Activated CD4-positive, alpha-beta T cell treated with anti-CD3 and anti-CD28 coated beads, Interleukin-2, amount 10 ng/mL, durations not matched to agents 7 days and 5 days (primary cell): ENCODE results near the gene HEBP1. TPM values are rescaled to one million over a fixed set of nuclear protein-coding genes. Genes with fewer than 3 reads are reported as not detected.

Experiments
- CTCF ChIA-PET: fragments of 350-600 bp; sonication (Branson Sonifier 250); formaldehyde crosslinking; loops from one replicate; lab custom pipeline; 2021; ENCODE audit warnings: antibody characterized with exemption; lab: Charles Lee
- POLR2A ChIA-PET: fragments of 350-600 bp; sonication (Branson Sonifier 250); formaldehyde crosslinking; loops from one replicate; lab custom pipeline; 2021; ENCODE audit warnings: antibody characterized with exemption; lab: Charles Lee
- DNase-seq: peaks from one replicate; pipeline ENCODE4 v3.0.0-alpha.2; 2020
- H3K27ac Mint-ChIP-seq: one replicate; pipeline ENCODE4 v1.8.0; 2021; ENCODE audit warnings: mild to moderate bottlenecking, moderate library complexity, mixed read lengths
- H3K27me3 Mint-ChIP-seq: one replicate; pipeline ENCODE4 v1.8.0; 2021; ENCODE audit warnings: mixed read lengths
- H3K36me3 Mint-ChIP-seq: one replicate; pipeline ENCODE4 v1.8.0; 2021; ENCODE audit warnings: low read depth, mixed read lengths
- H3K4me1 Mint-ChIP-seq: one replicate; pipeline ENCODE4 v1.8.0; 2021; ENCODE audit warnings: mixed read lengths
- H3K4me3 Mint-ChIP-seq: one replicate; pipeline ENCODE4 v1.8.0; 2021; ENCODE audit warnings: mild to moderate bottlenecking, moderate library complexity, mixed read lengths
- H3K9me3 Mint-ChIP-seq: one replicate; pipeline ENCODE4 v1.8.0; 2021; ENCODE audit warnings: mixed read lengths
- total RNA-seq, 2 experiments: library from RNA; stranded (reverse); gene quantifications; one replicate each; pipeline ENCODE4 v1.2.3, GENCODE V29; 2021

Gene HEBP1
- total RNA-seq, result 10 to 100 TPM; 19.6 to 21.2 TPM

GRCh38 chr12:12999959-13000615 is at the start of gene HEBP1:
TSS of gene HEBP1 (minus strand) at chr12:13000265. CDS start at chr12:13000114, 151 bp downstream.
- no peaks in the 10 kb centered on the region for H3K9me3 Mint-ChIP-seq
- POLR2A ChIA-PET, result no interaction called here
- peaks cover 31% of the 10 kb centered on the region for H3K27me3 Mint-ChIP-seq
- no peaks in the 10 kb centered on the region for H3K36me3 Mint-ChIP-seq
- CTCF ChIA-PET, result interaction anchor here (1.4 kb wide), 1 partner anchor 19 kb away, joined by 3 read pairs; no protein-coding TSS in a partner anchor
- peak; percentile 95 for DNase-seq
- H3K27ac Mint-ChIP-seq, result peak within 1 kb of the TSS; percentile 94
- H3K4me3 Mint-ChIP-seq, result peak within 1 kb of the TSS; percentile 81
- H3K4me1 Mint-ChIP-seq, result peaks cover 29% of the 10 kb centered on the region

- POLR2A ChIA-PET, result no interaction called here
- no peaks in the 10 kb centered on the region for H3K27me3 Mint-ChIP-seq
- peaks cover 26% of the 10 kb centered on the region for H3K4me1 Mint-ChIP-seq
- no peak overlapping the region for H3K27ac Mint-ChIP-seq
- H3K36me3 Mint-ChIP-seq, result peaks cover 13% of the 10 kb centered on the region
- CTCF ChIA-PET, result interaction anchor here (0.8 kb wide), 1 partner anchor 47 kb away, joined by 3 read pairs; no protein-coding TSS in a partner anchor
- H3K9me3 Mint-ChIP-seq, result peaks cover 13% of the 10 kb centered on the region
- H3K4me3 Mint-ChIP-seq, result no peak overlapping the region
- no peak for DNase-seq
These were observed 49.8 kb upstream of the HEBP1 start for GRCh38 chr12:13049816-13050215.

DNA sequence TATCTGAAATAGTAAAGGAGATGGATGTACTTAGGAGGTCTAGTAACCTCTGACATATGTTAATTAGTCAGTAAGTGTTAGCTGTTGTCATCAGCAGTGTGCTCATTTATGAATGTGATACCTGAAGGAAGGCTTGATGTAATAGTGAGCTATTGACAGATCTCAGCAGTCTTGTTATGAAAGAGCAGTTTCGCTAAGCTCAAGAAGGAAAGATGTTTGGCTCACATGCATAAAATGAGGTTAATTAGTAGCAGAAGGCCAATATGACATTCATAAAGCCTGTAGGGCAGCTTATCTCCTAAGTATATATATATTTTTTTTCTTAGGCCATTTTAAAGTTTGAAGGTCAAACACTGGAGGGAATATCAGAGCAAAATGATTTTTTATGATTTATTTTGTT is 46.9 kb upstream of the HEBP1 start:
- H3K4me3 Mint-ChIP-seq, result no peak overlapping the region
- H3K4me1 Mint-ChIP-seq, result peaks cover 29% of the 10 kb centered on the region
- DNase-seq, result no peak
- ChIA-PET POLR2A (no interaction called here), CTCF (no interaction called here)
- peaks cover 1% of the 10 kb centered on the region for H3K36me3 Mint-ChIP-seq
- H3K9me3 Mint-ChIP-seq, result no peaks in the 10 kb centered on the region
- H3K27ac Mint-ChIP-seq, result no peak overlapping the region
- H3K27me3 Mint-ChIP-seq, result peaks cover 10% of the 10 kb centered on the region

DNA sequence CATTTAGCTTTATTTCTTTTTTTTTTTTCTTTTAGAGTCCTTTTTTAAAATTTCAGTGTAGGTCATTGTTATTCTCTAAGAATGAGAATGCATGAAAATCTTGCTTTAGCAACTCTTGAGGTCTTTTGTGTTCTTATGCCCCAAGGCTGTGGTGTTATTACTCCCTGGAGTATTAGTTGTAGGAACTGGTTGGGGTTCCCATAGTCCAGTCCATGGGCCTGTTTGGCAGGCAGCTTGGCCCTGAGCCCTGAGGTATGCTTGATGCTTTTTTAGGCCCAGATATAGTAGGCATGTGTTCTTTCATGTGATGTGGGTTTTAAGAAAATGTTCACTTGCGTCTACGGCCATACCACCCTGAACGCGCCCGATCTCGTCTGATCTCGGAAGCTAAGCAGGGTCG is 45.8 kb upstream of the HEBP1 start:
- Mint-ChIP-seq H3K36me3 (peaks cover 1% of the 10 kb centered on the region), H3K4me3 (no peak overlapping the region), H3K4me1 (peaks cover 27% of the 10 kb centered on the region), H3K27me3 (peaks cover 15% of the 10 kb centered on the region), H3K9me3 (no peaks in the 10 kb centered on the region), H3K27ac (no peak overlapping the region)
- ChIA-PET POLR2A (no interaction called here), CTCF (interaction anchor here (1.7 to 1.8 kb wide), 2 partner anchors 12 to 20 kb away, joined by 5 to 6 read pairs; no protein-coding TSS in a partner anchor)
- no peak for DNase-seq

DNA sequence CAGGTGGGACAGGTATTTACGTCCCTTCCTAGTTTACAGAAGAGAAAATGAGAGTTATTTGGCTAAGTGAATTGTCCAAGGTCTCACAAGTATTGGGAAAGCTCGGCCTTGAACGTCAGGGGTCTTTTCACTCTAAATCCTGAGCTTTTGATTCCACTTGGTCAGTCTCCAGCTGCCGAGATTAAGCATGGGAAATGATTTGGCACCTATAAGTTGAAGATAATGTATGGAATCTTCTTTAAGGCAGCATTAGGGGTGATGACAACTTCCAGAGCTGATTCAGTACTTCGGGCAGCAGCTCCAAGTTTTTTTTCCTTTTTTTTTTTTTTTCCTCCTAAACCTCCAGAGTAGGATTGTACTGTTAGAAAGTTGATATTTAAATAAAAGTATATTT is 44.8 kb upstream of the HEBP1 start:
- Mint-ChIP-seq H3K36me3 (peaks cover 1% of the 10 kb centered on the region), H3K9me3 (no peaks in the 10 kb centered on the region), H3K4me3 (peak overlapping the region; percentile 78), H3K27me3 (peaks cover 18% of the 10 kb centered on the region), H3K27ac (no peak overlapping the region), H3K4me1 (peaks cover 27% of the 10 kb centered on the region)
- DNase-seq, result no peak
- CTCF ChIA-PET, result interaction anchor here (0.8 to 1.8 kb wide), 4 partner anchors 10 to 41 kb away, joined by 3 to 6 read pairs (median 4); no protein-coding TSS in a partner anchor
- POLR2A ChIA-PET, result no interaction called here

DNA sequence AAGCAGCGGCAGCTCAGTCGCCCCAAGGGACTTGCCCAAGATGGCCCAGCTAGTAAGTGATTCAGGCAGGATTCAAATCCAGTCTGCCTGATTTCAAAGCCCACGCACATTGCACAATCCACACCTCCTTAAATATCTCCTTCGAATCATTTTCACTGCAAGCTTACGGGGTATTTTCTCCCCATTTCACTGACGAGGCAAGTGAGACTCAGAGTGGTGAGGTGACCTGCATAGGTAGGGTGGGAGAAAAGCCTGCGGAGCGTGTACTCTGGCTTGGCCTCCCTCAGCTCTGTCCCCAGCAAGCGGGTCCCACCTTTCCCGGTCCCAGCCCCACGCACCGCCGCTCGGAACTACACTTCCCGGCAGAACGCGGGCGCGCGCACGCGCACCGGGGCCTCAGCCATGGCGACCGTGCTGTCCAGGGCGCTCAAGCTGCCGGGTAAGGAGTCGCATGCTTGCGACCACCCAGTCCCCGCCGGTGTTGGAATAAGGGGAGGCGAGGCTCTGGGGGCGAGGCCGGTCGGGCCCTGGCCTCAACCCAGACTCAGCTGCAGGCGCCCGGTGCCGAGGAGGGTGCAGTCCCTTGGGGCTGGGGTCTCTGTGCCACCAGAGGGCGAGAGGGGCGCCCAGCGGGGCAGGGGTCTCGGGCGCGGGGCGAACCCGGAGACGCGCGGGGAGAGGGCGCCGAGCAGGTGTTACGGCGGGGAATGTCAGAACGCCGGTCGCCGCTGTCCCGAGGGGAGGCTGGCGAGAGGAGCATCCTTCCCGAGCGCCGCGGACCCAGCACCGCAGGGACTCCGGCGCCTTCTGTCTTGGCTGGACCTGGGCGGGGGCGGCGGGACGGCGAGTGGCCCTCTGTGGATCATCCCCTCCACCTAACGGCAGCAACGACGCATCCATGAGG is 44.2 kb upstream of the HEBP1 start, which contains the start of gene FAM234B:
Gene FAM234B, plus strand, starts transcription at position 380 of the 904 bp plus-strand sequence. Its CDS starts 23 bp downstream, at position 403.
- H3K4me1 Mint-ChIP-seq, result peaks cover 27% of the 10 kb centered on the region
- no peaks in the 10 kb centered on the region for H3K36me3 Mint-ChIP-seq
- H3K27me3 Mint-ChIP-seq, result peaks cover 19% of the 10 kb centered on the region
- H3K4me3 Mint-ChIP-seq, result peak within 1 kb of the TSS; percentile 78
- H3K27ac Mint-ChIP-seq, result peak within 1 kb of the TSS; percentile 76
- CTCF ChIA-PET, result interaction anchor here (0.9 to 1.8 kb wide), 8 partner anchors 13 to 167 kb away, joined by 3 to 7 read pairs (median 3); no protein-coding TSS in a partner anchor
- POLR2A ChIA-PET, result no interaction called here
- peak; percentile 75 for DNase-seq
- no peaks in the 10 kb centered on the region for H3K9me3 Mint-ChIP-seq

DNA sequence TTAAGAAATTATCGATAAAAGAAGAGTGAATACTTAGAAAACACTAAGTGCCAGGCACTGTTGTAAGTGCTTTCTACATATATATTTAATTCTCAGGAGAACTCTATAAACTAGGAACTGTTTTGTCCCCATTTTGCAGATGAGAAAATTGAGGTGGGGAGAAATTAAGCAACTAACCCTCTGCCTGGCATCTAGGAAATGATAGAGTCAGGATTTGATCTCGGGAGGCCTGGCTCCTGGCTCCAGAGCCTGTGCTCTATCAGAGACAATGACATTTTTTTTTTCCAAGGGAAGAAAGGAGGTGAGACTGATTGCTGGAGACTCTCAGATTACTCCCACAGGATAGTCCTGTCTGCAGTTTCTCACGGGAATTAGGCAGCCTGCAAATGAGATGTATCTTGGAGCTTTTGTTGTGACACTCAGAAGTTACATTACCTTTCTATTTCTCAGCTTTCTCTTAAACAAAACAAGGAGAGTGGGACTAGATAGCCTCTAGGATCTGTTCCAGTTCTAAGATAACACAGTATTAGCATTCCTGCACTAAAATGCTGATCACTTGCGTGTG is 42.7 kb upstream of the HEBP1 start:
- Mint-ChIP-seq H3K4me3 (no peak overlapping the region), H3K36me3 (no peaks in the 10 kb centered on the region), H3K27ac (no peak overlapping the region), H3K27me3 (peaks cover 24% of the 10 kb centered on the region), H3K4me1 (peaks cover 22% of the 10 kb centered on the region), H3K9me3 (no peaks in the 10 kb centered on the region)
- POLR2A ChIA-PET, result interaction anchor here (0.5 kb wide), 1 partner anchor 198 kb away, joined by 4 read pairs; no protein-coding TSS in a partner anchor
- CTCF ChIA-PET, result interaction anchor here (0.6 to 1.7 kb wide), 3 partner anchors 9 to 169 kb away, joined by 3 to 7 read pairs (median 3); no protein-coding TSS in a partner anchor
- DNase-seq, result no peak

- Mint-ChIP-seq H3K4me3 (no peak overlapping the region), H3K36me3 (no peaks in the 10 kb centered on the region), H3K9me3 (no peaks in the 10 kb centered on the region), H3K27me3 (peaks cover 27% of the 10 kb centered on the region), H3K27ac (no peak overlapping the region), H3K4me1 (peaks cover 18% of the 10 kb centered on the region)
- ChIA-PET POLR2A (interaction anchor here (0.6 kb wide), 1 partner anchor 316 kb away, joined by 3 read pairs; no protein-coding TSS in a partner anchor), CTCF (no interaction called here)
- DNase-seq, result no peak
These were observed 41.2 kb upstream of the HEBP1 start for GRCh38 chr12:13041224-13041623.

GRCh38 chr12:13039328-13039956 is 39.4 kb upstream of the HEBP1 start:
- no peak overlapping the region for H3K4me3 Mint-ChIP-seq
- peaks cover 5% of the 10 kb centered on the region for H3K4me1 Mint-ChIP-seq
- POLR2A ChIA-PET, result no interaction called here
- no peaks in the 10 kb centered on the region for H3K9me3 Mint-ChIP-seq
- CTCF ChIA-PET, result interaction anchor here (0.8 to 1.2 kb wide), 2 partner anchors 11 to 173 kb away, joined by 3 to 5 read pairs; no protein-coding TSS in a partner anchor
- no peak for DNase-seq
- H3K36me3 Mint-ChIP-seq, result no peaks in the 10 kb centered on the region
- H3K27ac Mint-ChIP-seq, result no peak overlapping the region
- H3K27me3 Mint-ChIP-seq, result peaks cover 27% of the 10 kb centered on the region

GRCh38 chr12:13038491-13039161 is 38.6 kb upstream of the HEBP1 start:
- no peaks in the 10 kb centered on the region for H3K9me3 Mint-ChIP-seq
- H3K4me3 Mint-ChIP-seq, result no peak overlapping the region
- H3K27ac Mint-ChIP-seq, result no peak overlapping the region
- ChIA-PET CTCF (interaction anchor here (0.6 to 1.2 kb wide), 3 partner anchors 64 to 174 kb away, joined by 3 to 5 read pairs (median 3); no protein-coding TSS in a partner anchor), POLR2A (no interaction called here)
- DNase-seq, result no peak
- no peaks in the 10 kb centered on the region for H3K4me1 Mint-ChIP-seq
- peaks cover 30% of the 10 kb centered on the region for H3K27me3 Mint-ChIP-seq
- H3K36me3 Mint-ChIP-seq, result no peaks in the 10 kb centered on the region

DNA sequence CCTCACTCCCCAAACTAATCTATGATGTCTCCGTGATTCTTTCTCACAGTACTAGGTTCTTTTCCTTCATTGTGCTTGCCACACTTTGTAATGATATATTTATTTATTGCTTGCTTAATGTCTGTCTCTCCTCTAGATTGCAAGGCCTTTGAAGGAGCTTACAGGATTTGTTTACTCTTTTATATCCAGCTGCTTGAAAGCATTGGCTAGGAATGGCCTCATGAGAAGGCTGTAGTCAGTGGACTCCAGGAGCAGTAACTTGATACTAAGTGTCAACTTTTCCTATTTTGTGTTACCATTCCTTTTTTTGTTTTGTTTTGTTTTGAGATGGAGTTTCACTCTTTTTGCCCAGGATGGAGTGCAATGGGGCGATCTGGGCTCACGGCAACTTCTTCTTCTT is 36.8 kb upstream of the HEBP1 start:
- no peak for DNase-seq
- no peak overlapping the region for H3K27ac Mint-ChIP-seq
- ChIA-PET POLR2A (no interaction called here), CTCF (no interaction called here)
- no peak overlapping the region for H3K4me3 Mint-ChIP-seq
- no peaks in the 10 kb centered on the region for H3K36me3 Mint-ChIP-seq
- no peaks in the 10 kb centered on the region for H3K9me3 Mint-ChIP-seq
- no peaks in the 10 kb centered on the region for H3K4me1 Mint-ChIP-seq
- peaks cover 20% of the 10 kb centered on the region for H3K27me3 Mint-ChIP-seq
